Chondrocyte (in vitro differentiated cells): ENCODE measurements around the gene ASTN2. TPM values are rescaled to one million over a fixed set of nuclear protein-coding genes. Genes with fewer than 3 reads are reported as not detected.

ENCODE experiments used
- DNase-seq: peaks from one replicate; pipeline ENCODE4 v3.0.0; 2021; ENCODE audit warnings: mixed read lengths, low spot score
- H3K27ac Mint-ChIP-seq: one replicate; pipeline ENCODE4 v1.8.0; 2021; ENCODE audit warnings: mild to moderate bottlenecking, moderate library complexity, mixed read lengths; ENCODE audit not compliant: unreplicated experiment
- H3K27me3 Mint-ChIP-seq: 2 replicates; pipeline ENCODE4 v1.8.0; 2021; ENCODE audit warnings: low read depth, mixed read lengths
- H3K36me3 Mint-ChIP-seq: 2 replicates; pipeline ENCODE4 v1.8.0; 2021; ENCODE audit warnings: low read depth, mixed read lengths
- H3K4me1 Mint-ChIP-seq: 2 replicates; pipeline ENCODE4 v1.8.0; 2021; ENCODE audit warnings: low read depth, mild to moderate bottlenecking, mixed read lengths
- H3K4me3 Mint-ChIP-seq: one replicate; pipeline ENCODE4 v1.8.0; 2021; ENCODE audit warnings: mild to moderate bottlenecking, moderate library complexity, mixed read lengths; ENCODE audit not compliant: unreplicated experiment
- H3K9me3 Mint-ChIP-seq: 2 replicates; pipeline ENCODE4 v1.8.0; 2021; ENCODE audit warnings: low read depth, mixed read lengths
- total RNA-seq: library from RNA; stranded (reverse); gene quantifications from 3 replicates; pipeline ENCODE4 v1.2.1, GENCODE V29; 2021
- TF ChIP-seq, protein P1 (sequence below): fragments of 200-600 bp; sonication (generic); IDR thresholded peaks from 2 replicates; pipeline ENCODE4 v1.5.0; 2021; ENCODE audit warnings: antibody characterized with exemption, mild to moderate bottlenecking, moderate library complexity

The ASTN2 gene
- total RNA-seq, 1 donor from 2014 or later: 3.6 TPM

GRCh38 chr9:117180896-117181445 is 233.9 kb downstream of the ASTN2 start:
- no peak overlapping the region for H3K27ac Mint-ChIP-seq
- TF ChIP-seq, protein P1, sequence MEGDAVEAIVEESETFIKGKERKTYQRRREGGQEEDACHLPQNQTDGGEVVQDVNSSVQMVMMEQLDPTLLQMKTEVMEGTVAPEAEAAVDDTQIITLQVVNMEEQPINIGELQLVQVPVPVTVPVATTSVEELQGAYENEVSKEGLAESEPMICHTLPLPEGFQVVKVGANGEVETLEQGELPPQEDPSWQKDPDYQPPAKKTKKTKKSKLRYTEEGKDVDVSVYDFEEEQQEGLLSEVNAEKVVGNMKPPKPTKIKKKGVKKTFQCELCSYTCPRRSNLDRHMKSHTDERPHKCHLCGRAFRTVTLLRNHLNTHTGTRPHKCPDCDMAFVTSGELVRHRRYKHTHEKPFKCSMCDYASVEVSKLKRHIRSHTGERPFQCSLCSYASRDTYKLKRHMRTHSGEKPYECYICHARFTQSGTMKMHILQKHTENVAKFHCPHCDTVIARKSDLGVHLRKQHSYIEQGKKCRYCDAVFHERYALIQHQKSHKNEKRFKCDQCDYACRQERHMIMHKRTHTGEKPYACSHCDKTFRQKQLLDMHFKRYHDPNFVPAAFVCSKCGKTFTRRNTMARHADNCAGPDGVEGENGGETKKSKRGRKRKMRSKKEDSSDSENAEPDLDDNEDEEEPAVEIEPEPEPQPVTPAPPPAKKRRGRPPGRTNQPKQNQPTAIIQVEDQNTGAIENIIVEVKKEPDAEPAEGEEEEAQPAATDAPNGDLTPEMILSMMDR: no peak
- H3K36me3 Mint-ChIP-seq: no peaks in the 10 kb centered on the region
- no peaks in the 10 kb centered on the region for H3K4me1 Mint-ChIP-seq
- no peak for DNase-seq
- H3K9me3 Mint-ChIP-seq: peaks cover 14% of the 10 kb centered on the region
- no peaks in the 10 kb centered on the region for H3K27me3 Mint-ChIP-seq
- H3K4me3 Mint-ChIP-seq: no peak overlapping the region

- no peaks in the 10 kb centered on the region for H3K36me3 Mint-ChIP-seq
- no peak overlapping the region for H3K4me3 Mint-ChIP-seq
- no peak for DNase-seq
- peaks cover 11% of the 10 kb centered on the region for H3K9me3 Mint-ChIP-seq
- no peak overlapping the region for H3K27ac Mint-ChIP-seq
- H3K27me3 Mint-ChIP-seq: no peaks in the 10 kb centered on the region
- TF ChIP-seq, protein P1: no peak
- H3K4me1 Mint-ChIP-seq: no peaks in the 10 kb centered on the region
Measured at GRCh38 chr9:117178596-117179375, 236.1 kb downstream of the ASTN2 start.

DNA sequence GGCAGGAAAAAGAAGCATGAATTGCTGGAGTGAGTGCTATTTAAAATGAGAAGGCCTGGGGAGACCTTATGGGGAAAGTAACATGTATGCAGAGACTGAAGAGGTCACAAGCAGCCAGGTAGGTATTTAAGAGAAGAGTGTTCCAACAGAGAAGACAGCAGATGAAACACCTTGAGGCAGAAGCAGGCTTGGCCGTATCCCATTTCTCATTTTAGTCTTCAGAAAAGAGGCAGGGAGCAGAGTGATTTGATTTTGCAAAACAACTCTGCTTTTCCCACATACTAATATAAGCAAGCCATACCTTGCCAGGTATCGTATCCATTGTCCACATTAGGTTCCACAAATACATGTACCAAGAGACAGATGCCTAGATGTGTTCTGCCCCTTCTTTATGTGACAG is 244.3 kb downstream of the ASTN2 start:
- Mint-ChIP-seq H3K9me3 (no peaks in the 10 kb centered on the region), H3K4me3 (no peak overlapping the region), H3K27me3 (peaks cover 4% of the 10 kb centered on the region), H3K27ac (no peak overlapping the region), H3K4me1 (no peaks in the 10 kb centered on the region), H3K36me3 (no peaks in the 10 kb centered on the region)
- TF ChIP-seq, protein P1: no peak
- DNase-seq: no peak

- Mint-ChIP-seq H3K27me3 (peaks cover 4% of the 10 kb centered on the region), H3K27ac (no peak overlapping the region), H3K4me1 (no peaks in the 10 kb centered on the region), H3K4me3 (no peak overlapping the region), H3K9me3 (no peaks in the 10 kb centered on the region), H3K36me3 (no peaks in the 10 kb centered on the region)
- TF ChIP-seq, protein P1: no peak
- no peak for DNase-seq
Measured at GRCh38 chr9:117169089-117169621, 245.7 kb downstream of the ASTN2 start.

DNA sequence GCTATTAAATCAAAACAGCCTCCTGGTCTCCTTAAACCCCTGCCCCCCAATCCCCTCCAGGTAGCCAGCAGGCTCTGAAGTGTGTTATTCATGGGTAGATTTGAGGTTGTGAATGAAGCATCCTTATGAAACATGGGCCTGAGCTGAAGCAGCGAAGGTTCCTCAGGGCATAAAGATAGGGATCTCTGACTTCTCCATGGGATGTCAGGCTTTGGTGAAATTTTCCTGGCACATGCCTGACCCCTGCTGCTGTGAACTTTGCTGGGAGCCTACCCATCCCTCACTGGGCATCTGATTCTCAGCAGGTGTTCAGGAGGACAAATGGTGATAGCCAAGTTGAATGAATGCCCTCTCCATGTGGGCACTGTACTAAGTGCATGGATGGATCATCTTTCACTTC is 250.3 kb downstream of the ASTN2 start:
- Mint-ChIP-seq H3K9me3 (no peaks in the 10 kb centered on the region), H3K4me3 (no peak overlapping the region), H3K4me1 (no peaks in the 10 kb centered on the region), H3K36me3 (no peaks in the 10 kb centered on the region), H3K27me3 (peaks cover 4% of the 10 kb centered on the region), H3K27ac (no peak overlapping the region)
- TF ChIP-seq, protein P1: no peak
- no peak for DNase-seq
